ENCODE results near the gene ZSCAN5A.
"Not testable (repeated sequence)": the region's sequence is repeated elsewhere in the genome, so short reads cannot be mapped to it uniquely, and the experiment has no call there.

DNA sequence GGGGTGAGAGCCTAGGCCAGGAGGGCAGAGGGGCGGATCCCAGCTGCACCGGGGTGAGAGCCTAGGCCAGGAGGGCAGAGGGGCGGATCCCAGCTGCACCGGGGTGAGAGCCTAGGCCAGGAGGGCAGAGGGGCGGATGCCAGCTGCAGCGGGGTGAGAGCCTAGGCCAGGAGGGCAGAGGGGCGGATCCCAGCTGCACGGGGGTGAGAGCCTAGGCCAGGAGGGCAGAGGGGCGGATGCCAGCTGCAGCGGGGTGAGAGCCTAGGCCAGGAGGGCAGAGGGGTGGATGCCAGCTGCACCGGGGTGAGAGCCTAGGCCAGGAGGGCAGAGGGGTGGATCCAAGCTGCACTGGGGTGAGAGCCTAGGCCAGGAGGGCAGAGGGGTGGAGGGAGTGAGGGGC is 138.3 kb downstream of the ZSCAN5A start:
- TF ChIP-seq ZFP3 (CRISPR knock-in tag; IDR thresholded peaks at IDR 0.05); POU6F1 (CRISPR knock-in tag; IDR thresholded peaks at IDR 0.05; ENCODE audit: borderline replicate concordance, low read depth); ZFP30 (CRISPR knock-in tag; IDR thresholded peaks at IDR 0.05); CSDC2 (CRISPR knock-in tag; IDR thresholded peaks at IDR 0.05): not testable (repeated sequence)
- TF ChIP-seq, protein P1, sequence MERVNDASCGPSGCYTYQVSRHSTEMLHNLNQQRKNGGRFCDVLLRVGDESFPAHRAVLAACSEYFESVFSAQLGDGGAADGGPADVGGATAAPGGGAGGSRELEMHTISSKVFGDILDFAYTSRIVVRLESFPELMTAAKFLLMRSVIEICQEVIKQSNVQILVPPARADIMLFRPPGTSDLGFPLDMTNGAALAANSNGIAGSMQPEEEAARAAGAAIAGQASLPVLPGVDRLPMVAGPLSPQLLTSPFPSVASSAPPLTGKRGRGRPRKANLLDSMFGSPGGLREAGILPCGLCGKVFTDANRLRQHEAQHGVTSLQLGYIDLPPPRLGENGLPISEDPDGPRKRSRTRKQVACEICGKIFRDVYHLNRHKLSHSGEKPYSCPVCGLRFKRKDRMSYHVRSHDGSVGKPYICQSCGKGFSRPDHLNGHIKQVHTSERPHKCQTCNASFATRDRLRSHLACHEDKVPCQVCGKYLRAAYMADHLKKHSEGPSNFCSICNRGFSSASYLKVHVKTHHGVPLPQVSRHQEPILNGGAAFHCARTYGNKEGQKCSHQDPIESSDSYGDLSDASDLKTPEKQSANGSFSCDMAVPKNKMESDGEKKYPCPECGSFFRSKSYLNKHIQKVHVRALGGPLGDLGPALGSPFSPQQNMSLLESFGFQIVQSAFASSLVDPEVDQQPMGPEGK (CRISPR knock-in tag; IDR thresholded peaks at IDR 0.05; ENCODE audit: borderline replicate concordance) = not testable (repeated sequence)

All from SK-N-SH treated with all-trans-retinoic acid at 6 μM for 48 hours (cell line).